Sigmoid colon (tissue), 7 donors: ENCODE measurements around the gene CD276. TPM values are rescaled to one million over a fixed set of nuclear protein-coding genes. Genes with fewer than 3 reads are reported as not detected.

Experiments
- DNase-seq: peaks from one replicate; pipeline ENCODE4 v3.0.0-alpha.2; 2019
- H3K27ac ChIP-seq, 4 donors: fragments of 200-600 bp; sonication (generic); one replicate each; pipeline ENCODE4 v1.5.1; 2016 to 2019; ENCODE audit warnings: mild to moderate bottlenecking in 1 of 4
- H3K27me3 ChIP-seq, 3 donors: fragments of 200-600 bp; sonication (generic); one replicate each; pipeline ENCODE4 v1.5.1; 2019; ENCODE audit warnings: mild to moderate bottlenecking in 1 of 3
- H3K36me3 ChIP-seq, 4 donors: fragments of 200-600 bp; sonication (generic); one replicate each; pipeline ENCODE4 v1.5.1; 2016 to 2019
- H3K4me1 ChIP-seq, 4 donors: fragments of 200-600 bp; sonication (generic); one replicate each; pipeline ENCODE4 v1.5.1; 2017 to 2019
- H3K4me3 ChIP-seq, 4 donors: fragments of 200-600 bp; sonication (generic); one replicate each; pipeline ENCODE4 v1.5.1; 2017 to 2019; ENCODE audit warnings: mild to moderate bottlenecking in 2 of 4, moderate library complexity in 1 of 4
- H3K9me3 ChIP-seq, 4 donors: fragments of 200-600 bp in 3 of 4; sonication (generic) in 3 of 4; one replicate each; pipeline versions ENCODE4 v1.5.1 to v1.6.1; 2013 to 2019
- CTCF ChIP-seq, 4 experiments: fragments of 450-650 bp in 3 of 4; fragments of 200-600 bp in 1 of 4; IDR thresholded peaks; one replicate each; pipeline ENCODE4 v1.5.1; 2016 to 2019; ENCODE audit warnings: antibody characterized with exemption in 4 of 4, mild to moderate bottlenecking in 3 of 4, moderate library complexity in 2 of 4
- EP300 ChIP-seq, 4 donors: sonication (generic); formaldehyde crosslinking; IDR thresholded peaks; one replicate each; pipeline ENCODE4 v1.6.1; 2017; ENCODE audit warnings: antibody characterized with exemption in 4 of 4
- POLR2A ChIP-seq, 2 donors: fragments of 450-650 bp; IDR thresholded peaks; one replicate each; pipeline ENCODE4 v1.6.1; 2016; ENCODE audit warnings: antibody characterized with exemption in 2 of 2, mild to moderate bottlenecking in 2 of 2, moderate library complexity in 2 of 2
- POLR2AphosphoS5 ChIP-seq, 4 donors: sonication (generic); formaldehyde crosslinking; IDR thresholded peaks; one replicate each; pipeline ENCODE4 v1.6.1; 2017; ENCODE audit warnings: antibody characterized with exemption in 4 of 4
- WGBS, 2 donors: extraction: QIAGEN DNeasy Blood & Tissue Kit; methylation state at CpG; one replicate each; pipeline ENCODE4 v1.1.7; 2013; 5-methylcytosine and 5-hydroxymethylcytosine counted together
- intact Hi-C: fragments of 100-400 bp; cut with DNase I; formaldehyde crosslinking; loops from one replicate; pipeline ENCODE4 v1.15.1; 2023
- polyA plus RNA-seq, 3 donors: library from polyadenylated mRNA; stranded (reverse); fragments of 200-250 nt; gene quantifications; one replicate each; pipeline ENCODE4 v1.2.3, GENCODE V29; 2013
- total RNA-seq, 4 donors: library from RNA; depleted of rRNA; stranded (reverse); fragments of >200 nt; gene quantifications; one replicate each; pipeline ENCODE4 v1.1.0, GENCODE V29; 2016
- donor health status: healthy with polysubstance abuse.
- donor health status: Bipolar disorder and iron deficiency.
- donor health status: healthy.

Gene CD276
- total and polyA plus RNA-seq, 7 donors = 15.7 to 59.8 (median 29.8) TPM

GRCh38 chr15:73747847-73748590 lies 63.8 kb downstream of the CD276 start:
- intact Hi-C loops = no loop called here
- H3K9me3 ChIP-seq = no peaks in the 10 kb centered on the region

GRCh38 chr15:73748730-73749129 lies 64.5 kb downstream of the CD276 start:
- Histone ChIP-seq H3K27ac (no peak overlapping the region), H3K36me3 (no peaks in the 10 kb centered on the region), H3K4me1 (peaks cover 0 to 26% (median 22%) of the 10 kb centered on the region in 4 donors), H3K27me3 (peaks cover 0 to 6% (median 6%) of the 10 kb centered on the region in 3 donors), H3K9me3 (no peaks in the 10 kb centered on the region), H3K4me3 (no peak overlapping the region)
- TF ChIP-seq EP300 (IDR thresholded peaks at IDR 0.05) (no peak), POLR2AphosphoS5 (IDR thresholded peaks at IDR 0.05) (no peak), POLR2A (IDR thresholded peaks at IDR 0.05) (no peak), CTCF (IDR thresholded peaks at IDR 0.05) (no peak)
- WGBS, 2 donors = 64 to 68% methylated on average over 6 of the region's 6 CpGs
- intact Hi-C loops = no loop called here
- DNase-seq = no peak

More at GRCh38 chr15:73747847-73748590, 63.8 kb downstream of the CD276 start:
- TF ChIP-seq POLR2A (IDR thresholded peaks at IDR 0.05) (no peak), POLR2AphosphoS5 (IDR thresholded peaks at IDR 0.05) (no peak), EP300 (IDR thresholded peaks at IDR 0.05) (no peak), CTCF (IDR thresholded peaks at IDR 0.05) (no peak)
- Histone ChIP-seq H3K27ac (no peak overlapping the region), H3K36me3 (no peaks in the 10 kb centered on the region), H3K27me3 (peaks cover 0 to 6% (median 6%) of the 10 kb centered on the region in 3 donors), H3K4me1 (peaks cover 0 to 23% (median 18%) of the 10 kb centered on the region in 4 donors), H3K4me3 (no peak overlapping the region)
- 80 to 89% methylated on average over 11 of the region's 11 CpGs for WGBS, 2 donors
- DNase-seq = no peak

GRCh38 chr15:73749533-73749932 lies 65.3 kb downstream of the CD276 start:
- Histone ChIP-seq H3K27ac (no peak overlapping the region), H3K4me1 (peaks cover 0 to 29% (median 23%) of the 10 kb centered on the region in 4 donors), H3K36me3 (no peaks in the 10 kb centered on the region), H3K4me3 (no peak overlapping the region), H3K9me3 (no peaks in the 10 kb centered on the region), H3K27me3 (peaks cover 0 to 6% (median 6%) of the 10 kb centered on the region in 3 donors)
- DNase-seq = no peak
- TF ChIP-seq CTCF (IDR thresholded peaks at IDR 0.05) (no peak), EP300 (IDR thresholded peaks at IDR 0.05) (no peak), POLR2A (IDR thresholded peaks at IDR 0.05) (no peak), POLR2AphosphoS5 (IDR thresholded peaks at IDR 0.05) (no peak)
- intact Hi-C loops = no loop called here
- 82 to 86% methylated on average over 5 of the region's 5 CpGs for WGBS, 2 donors

- no peak for DNase-seq
- Histone ChIP-seq H3K36me3 (no peaks in the 10 kb centered on the region), H3K27ac (no peak overlapping the region), H3K9me3 (no peaks in the 10 kb centered on the region), H3K4me3 (no peak overlapping the region), H3K4me1 (peaks cover 0 to 29% (median 23%) of the 10 kb centered on the region in 4 donors), H3K27me3 (peaks cover 0 to 6% (median 6%) of the 10 kb centered on the region in 3 donors)
- WGBS, 2 donors = 84 to 89% methylated on average over 5 of the region's 5 CpGs
- intact Hi-C loops = loop anchor here (10.0 kb wide), 1 partner anchor 155 kb away; no protein-coding TSS in a partner anchor
- TF ChIP-seq CTCF (IDR thresholded peaks at IDR 0.05) (no peak), POLR2AphosphoS5 (IDR thresholded peaks at IDR 0.05) (no peak), POLR2A (IDR thresholded peaks at IDR 0.05) (no peak), EP300 (IDR thresholded peaks at IDR 0.05) (no peak)
Measured at GRCh38 chr15:73749971-73750370, 65.8 kb downstream of the CD276 start.
